GM18907 (cell line): ENCODE measurements around the gene BEND7.
A peak's percentile ranks its signal among the peaks of the same experiment; 100 is the strongest.

ENCODE experiments used
- ATAC-seq: cut with Tn5 transposase; IDR thresholded peaks from one replicate; pipeline ENCODE4 v1.9.1; 2021; ENCODE audit warnings: mild to moderate bottlenecking, moderate library complexity; ENCODE audit not compliant: unreplicated experiment

Gene BEND7

GRCh38 chr10:13485623-13486022, 43.2 kb downstream of the BEND7 start:
- ATAC-seq: no peak

- ATAC-seq: no peak
Observed at GRCh38 chr10:13483951-13484350, 44.9 kb downstream of the BEND7 start.

GRCh38 chr10:13483073-13483472, 45.7 kb downstream of the BEND7 start:
- peak; percentile 86 for ATAC-seq

DNA sequence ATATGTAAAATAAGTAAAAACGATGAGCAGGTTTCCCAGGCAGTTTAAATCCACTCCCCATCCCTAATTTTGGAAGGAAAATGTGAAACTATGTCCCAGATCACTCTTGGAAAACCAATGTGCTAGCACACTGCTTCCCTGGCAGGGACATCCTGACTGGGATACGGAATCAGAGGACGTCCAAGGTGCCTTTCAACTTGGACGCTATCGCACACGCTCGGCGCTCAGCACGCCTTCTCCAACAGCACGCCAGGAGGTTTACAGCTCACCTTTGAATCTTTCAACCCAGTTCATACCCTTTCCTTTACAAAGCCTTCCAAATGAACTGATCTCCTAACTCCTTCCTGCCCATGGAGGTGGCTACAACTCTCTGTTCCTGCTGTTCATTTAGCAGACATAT, 47.1 kb downstream of the BEND7 start:
- no peak for ATAC-seq

DNA sequence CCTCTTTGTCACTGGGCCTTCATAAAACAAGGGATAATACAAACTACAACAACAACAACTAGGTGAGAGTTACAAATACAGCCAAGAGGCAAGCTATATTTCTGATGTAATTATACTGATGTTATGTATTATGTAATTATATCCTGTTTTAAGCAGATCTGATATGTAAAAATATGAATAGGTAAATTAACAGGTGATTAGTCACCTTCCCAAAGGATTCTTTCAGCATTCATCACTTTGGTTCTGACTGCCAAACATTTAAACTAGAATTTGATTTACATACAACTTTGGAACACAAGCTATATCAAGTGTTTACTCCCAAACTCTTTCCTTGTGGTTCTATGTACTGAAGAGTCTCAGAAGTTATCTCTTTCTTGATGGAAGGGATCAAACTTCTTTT, 53.7 kb downstream of the BEND7 start:
- no peak for ATAC-seq

GRCh38 chr10:13473986-13474385, 54.8 kb downstream of the BEND7 start:
- no peak for ATAC-seq

- ATAC-seq: no peak
Observed at GRCh38 chr10:13472359-13472758, 56.5 kb downstream of the BEND7 start.

DNA sequence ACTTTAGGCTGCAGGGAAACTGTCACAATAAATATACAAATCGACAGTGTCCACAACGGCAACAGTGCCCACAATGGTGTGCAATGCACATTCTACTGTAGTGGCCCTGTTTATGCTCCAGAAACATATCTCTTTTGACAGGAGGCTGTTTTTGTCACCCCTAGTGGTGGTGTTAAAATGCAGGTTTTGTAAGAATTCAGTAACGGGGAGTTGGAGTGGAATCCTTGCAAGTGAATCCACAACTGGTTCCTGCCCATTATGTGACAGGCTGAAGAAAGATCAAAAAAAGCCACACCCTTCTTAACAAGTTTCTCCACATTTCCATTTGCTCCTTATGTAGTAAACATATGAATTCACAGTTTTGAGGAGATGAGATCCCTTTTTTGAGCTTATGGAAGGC, 58.5 kb downstream of the BEND7 start:
- no peak for ATAC-seq

- ATAC-seq: no peak
Observed at GRCh38 chr10:13462551-13462950, 66.3 kb downstream of the BEND7 start.

- no peak for ATAC-seq
Observed at GRCh38 chr10:13458687-13459012, 70.2 kb downstream of the BEND7 start.

DNA sequence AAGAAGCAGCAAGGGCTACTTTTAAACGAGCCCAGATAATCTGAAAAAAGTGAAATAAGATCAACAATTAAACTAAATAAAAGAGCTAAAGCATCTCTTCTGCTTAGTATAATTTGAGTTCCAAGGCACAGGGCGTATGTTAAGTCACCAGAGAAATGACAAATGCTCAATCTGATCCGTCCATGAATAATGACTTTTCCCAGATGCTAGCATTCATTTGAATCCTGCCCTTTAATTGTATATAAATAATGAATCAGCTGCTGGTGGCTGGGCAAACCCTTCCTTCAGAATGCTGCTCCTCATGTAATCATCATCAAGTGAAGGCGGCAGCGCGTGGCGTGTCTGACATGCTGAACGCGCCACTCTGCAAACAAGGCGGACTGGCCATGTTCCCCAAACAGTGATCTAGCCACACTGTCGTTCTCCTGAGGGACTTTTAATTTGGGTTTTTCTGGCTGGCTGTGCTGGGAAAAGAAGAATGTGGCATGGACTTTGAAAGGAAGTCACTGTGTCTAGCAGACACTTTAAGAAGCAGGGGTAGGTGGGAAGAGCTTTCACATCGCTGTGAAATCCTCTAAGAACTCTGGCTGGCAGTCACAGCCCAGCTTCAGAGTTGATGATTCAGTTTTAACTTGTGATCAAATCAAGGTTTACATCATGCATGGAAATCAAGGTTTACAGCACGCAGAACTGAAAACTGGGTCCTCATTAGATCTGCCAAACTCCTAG, 70.7 kb downstream of the BEND7 start:
- no peak for ATAC-seq

GRCh38 chr10:13453896-13454295, 74.9 kb downstream of the BEND7 start:
- ATAC-seq: no peak

DNA sequence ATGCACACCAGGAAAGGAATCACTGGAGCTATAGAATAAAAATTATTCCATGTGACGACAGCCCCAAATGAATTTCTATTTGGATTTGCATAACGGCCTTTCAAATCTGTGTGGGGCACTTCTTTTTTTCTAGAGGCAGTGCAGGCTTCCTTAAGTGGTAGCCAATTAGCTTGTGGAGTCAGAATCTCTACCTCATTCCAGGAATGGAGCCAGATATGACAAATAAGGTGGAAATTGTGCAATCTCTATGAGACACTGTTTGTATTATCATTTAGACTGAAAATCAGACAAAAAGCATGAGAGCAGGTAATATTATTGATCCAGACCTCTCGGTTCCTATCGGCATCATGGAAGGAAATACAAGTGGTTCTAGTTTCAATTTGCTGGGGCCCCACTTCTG, 78.7 kb downstream of the BEND7 start:
- no peak for ATAC-seq

GRCh38 chr10:13449296-13449695, 79.5 kb downstream of the BEND7 start:
- ATAC-seq: no peak

DNA sequence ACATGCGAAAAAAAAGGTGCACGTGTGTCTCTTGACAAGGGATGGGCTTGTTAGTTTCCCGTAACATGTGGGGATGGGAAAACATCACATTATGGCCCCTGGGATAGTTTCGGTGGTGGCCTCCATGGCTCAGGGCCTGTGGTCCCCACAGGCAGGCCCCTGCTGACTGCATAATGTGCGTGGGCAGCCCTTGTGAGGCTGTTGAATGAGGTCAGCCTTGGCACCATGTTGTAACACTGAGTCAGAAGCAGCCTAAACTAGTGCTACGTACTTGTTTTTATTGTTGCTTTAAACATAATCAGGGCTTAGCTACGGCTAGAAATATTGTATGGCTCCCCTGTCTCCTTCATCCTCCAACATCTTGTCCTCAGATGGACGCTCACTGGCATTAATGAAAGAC, 80.6 kb downstream of the BEND7 start:
- no peak for ATAC-seq

GRCh38 chr10:13445656-13446400, 83.0 kb downstream of the BEND7 start:
- no peak for ATAC-seq

GRCh38 chr10:13441476-13441875, 87.3 kb downstream of the BEND7 start:
- no peak for ATAC-seq

GRCh38 chr10:13440185-13441061, 88.4 kb downstream of the BEND7 start:
- ATAC-seq: no peak

DNA sequence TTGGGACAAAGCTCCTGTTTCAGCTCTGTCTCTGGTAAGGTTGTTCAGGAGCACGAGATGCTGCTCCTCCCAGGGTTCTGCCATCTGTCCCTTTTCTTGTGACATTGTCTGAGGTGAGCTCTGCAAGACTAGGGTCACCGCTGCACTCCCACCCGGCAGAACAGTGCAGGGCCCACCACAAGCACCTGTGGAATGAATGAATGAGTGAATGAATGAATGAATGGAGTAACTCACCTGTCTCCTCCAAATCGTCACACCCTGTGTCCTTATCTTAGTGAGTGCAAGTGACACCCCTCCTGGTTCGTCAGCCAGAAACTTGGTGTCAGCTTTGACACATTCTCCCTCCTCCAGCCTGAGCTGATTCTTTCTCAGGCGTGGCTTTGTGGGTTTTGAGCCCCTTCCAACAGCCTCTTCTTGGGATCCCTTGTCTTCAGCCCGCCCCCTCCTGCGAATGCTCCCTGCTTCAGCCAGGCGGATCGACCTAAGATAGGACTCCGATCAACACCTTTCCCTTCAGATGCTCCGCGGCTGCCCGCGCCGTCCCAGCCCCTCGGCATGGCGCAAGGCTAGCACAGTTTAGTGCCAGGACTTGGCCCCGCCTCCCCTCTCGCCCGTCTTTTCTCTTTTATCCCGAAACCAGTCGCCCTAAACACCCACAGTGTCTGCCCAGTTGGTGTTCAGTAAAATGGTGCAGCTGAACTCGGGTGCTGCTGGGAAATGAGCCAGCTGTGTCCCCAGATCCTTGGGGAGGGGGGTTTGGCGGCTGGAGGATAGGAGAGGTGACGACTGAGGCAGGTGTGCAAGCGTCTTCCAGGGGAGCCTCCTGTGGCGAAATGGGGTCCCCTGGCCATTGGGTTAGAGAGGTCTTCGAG, 89.3 kb downstream of the BEND7 start:
- ATAC-seq: no peak

GRCh38 chr10:13437026-13437555, 91.7 kb downstream of the BEND7 start:
- ATAC-seq: no peak
